H1 (cell line): ENCODE results near the gene TMEM200C. TPM values are rescaled to one million over a fixed set of nuclear protein-coding genes. Genes with fewer than 3 reads are reported as not detected.

Experiments used
- ASH2L ChIP-seq: fragments of 200-600, 300-600 bp; sonication (generic); IDR thresholded peaks from one replicate; pipeline ENCODE4 v1.7.1; 2017; ENCODE audit warnings: low read length
- BACH1 ChIP-seq: IDR thresholded peaks from 2 replicates; pipeline ENCODE4 v1.6.1; 2012; ENCODE audit warnings: low read length, improper control_type of control experiment
- GABPA ChIP-seq: IDR thresholded peaks from 2 replicates; pipeline ENCODE4 v1.6.1; 2011; ENCODE audit warnings: mild to moderate bottlenecking, low read length, moderate library complexity, borderline replicate concordance; ENCODE audit not compliant: insufficient read depth
- RFX5 ChIP-seq: IDR thresholded peaks from 2 replicates; pipeline ENCODE4 v1.6.1; 2011; ENCODE audit warnings: low read depth, low read length, improper control_type of control experiment, borderline replicate concordance
- polyA plus RNA-seq, 7 experiments: library from polyadenylated mRNA; depleted of rRNA in 3 of 7; stranded (reverse) in 5 of 7; unstranded in 2 of 7; fragments of >200 nt in 5 of 7; fragments of 200-250 nt in 2 of 7; gene quantifications; 1 replicate in 5 of 7; 2 replicates in 1 of 7; 4 replicates in 1 of 7; pipeline versions ENCODE4 v1.2.1 to v1.2.3, GENCODE V29; 2011 to 2013; ENCODE audit warnings: missing spikeins in 2 of 7, mixed read lengths in 2 of 7
- total RNA-seq: library from RNA; stranded (reverse); fragmentation: NEBNext Ultra II Directional; extraction: Animal tissue kit (Norgen Biotek cat#: 25700); gene quantifications from 2 replicates; pipeline ENCODE4 v1.2.1, GENCODE V29; 2021

The TMEM200C gene
- total and polyA plus RNA-seq, 2 of the 8 experiments (the other 6 are each of a cell fraction or from before 2014, with no cell fraction given): 3.4 to 9.6 TPM

- TF ChIP-seq RFX5 (no peak), BACH1 (no peak), ASH2L (no peak), GABPA (no peak)
Observed at GRCh38 chr18:5943514-5943913, 48.2 kb upstream of the TMEM200C start (continued).
